Stimulated activated CD4-positive, alpha-beta T cell treated with anti-CD3 and anti-CD28 coated beads, Interleukin-2, amount 100 ng/mL, for 24 hours (primary cell): ENCODE data around the gene NAV2.

Experiments
- DNase-seq, 2 donors: peaks; one replicate each; pipeline ENCODE4 v3.0.0-alpha.2; 2020

Gene NAV2

GRCh38 chr11:19786644-19787043 is 74.0 kb downstream of the NAV2 start:
- no peak for DNase-seq

- no peak for DNase-seq
These were observed 75.8 kb downstream of the NAV2 start for GRCh38 chr11:19788435-19788834.

- no peak for DNase-seq
These were observed 76.6 kb downstream of the NAV2 start for GRCh38 chr11:19789245-19789644.

GRCh38 chr11:19789835-19790710 is 77.4 kb downstream of the NAV2 start:
- no peak for DNase-seq

- DNase-seq, result no peak
These were observed 78.4 kb downstream of the NAV2 start for GRCh38 chr11:19790831-19791552.

- DNase-seq, result no peak
These were observed 79.9 kb downstream of the NAV2 start for GRCh38 chr11:19792510-19792909.

GRCh38 chr11:19793326-19793725 is 80.7 kb downstream of the NAV2 start:
- no peak for DNase-seq

GRCh38 chr11:19794161-19794560 is 81.5 kb downstream of the NAV2 start:
- no peak for DNase-seq

- no peak for DNase-seq
These were observed 82.4 kb downstream of the NAV2 start for GRCh38 chr11:19795082-19795481.

GRCh38 chr11:19800162-19800561 is 87.5 kb downstream of the NAV2 start:
- no peak for DNase-seq

- no peak for DNase-seq
These were observed 88.3 kb downstream of the NAV2 start for GRCh38 chr11:19800714-19801519.

- no peak for DNase-seq
These were observed 90.2 kb downstream of the NAV2 start for GRCh38 chr11:19802773-19803293.

GRCh38 chr11:19803506-19803998 is 90.9 kb downstream of the NAV2 start:
- no peak for DNase-seq

- no peak for DNase-seq
These were observed 92.7 kb downstream of the NAV2 start for GRCh38 chr11:19805376-19805775.

GRCh38 chr11:19805827-19806226 is 93.2 kb downstream of the NAV2 start:
- DNase-seq, result no peak

GRCh38 chr11:19806251-19806650 is 93.6 kb downstream of the NAV2 start:
- no peak for DNase-seq

GRCh38 chr11:19808076-19808911 is 95.7 kb downstream of the NAV2 start:
- no peak for DNase-seq

- DNase-seq, result no peak
These were observed 98.2 kb downstream of the NAV2 start for GRCh38 chr11:19810852-19811251.

- DNase-seq, result no peak
These were observed 98.7 kb downstream of the NAV2 start for GRCh38 chr11:19811380-19811779.

- DNase-seq, result no peak
These were observed 99.5 kb downstream of the NAV2 start for GRCh38 chr11:19812096-19812495.

GRCh38 chr11:19812710-19813109 is 100.1 kb downstream of the NAV2 start:
- DNase-seq, result no peak
